Smooth muscle cell (in vitro differentiated cells): ENCODE results near the gene CTSS. TPM values are rescaled to one million over a fixed set of nuclear protein-coding genes. Genes with fewer than 3 reads are reported as not detected.

Source experiments
- DNase-seq: peaks from one replicate; lab custom pipeline; 2025; ENCODE audit not compliant: unreplicated experiment; lab: John Stamatoyannopoulos, UW
- H2AFZ ChIP-seq: fragments of 200-600 bp; sonication (generic); 2 replicates; pipeline ENCODE4 v1.6.0; 2016; ENCODE audit warnings: antibody characterized with exemption, low read depth, mild to moderate bottlenecking
- H3F3A ChIP-seq: fragments of 200-600 bp; sonication (generic); 2 replicates; pipeline ENCODE4 v1.6.0; 2017; ENCODE audit warnings: antibody characterized with exemption, low read depth
- H3K27ac ChIP-seq: fragments of 200-600 bp; sonication (generic); 2 replicates; pipeline ENCODE4 v1.5.1; 2016; ENCODE audit warnings: low read depth, mild to moderate bottlenecking
- H3K27me3 ChIP-seq: fragments of 200-600 bp; sonication (generic); 2 replicates; pipeline ENCODE4 v1.6.1; 2016; ENCODE audit warnings: low read depth, mild to moderate bottlenecking
- H3K36me3 ChIP-seq: fragments of 200-600 bp; sonication (generic); 2 replicates; pipeline ENCODE4 v1.5.1; 2016; ENCODE audit warnings: low read depth
- H3K4me1 ChIP-seq: fragments of 200-600 bp; sonication (generic); 2 replicates; pipeline ENCODE4 v1.5.1; 2016; ENCODE audit warnings: low read depth
- H3K4me2 ChIP-seq: fragments of 200-600 bp; sonication (generic); 2 replicates; pipeline ENCODE4 v1.6.0; 2016; ENCODE audit warnings: mild to moderate bottlenecking
- H3K4me3 ChIP-seq: fragments of 200-600 bp; sonication (generic); 2 replicates; pipeline ENCODE4 v1.5.1; 2016; ENCODE audit warnings: mild to moderate bottlenecking
- H3K79me2 ChIP-seq: fragments of 200-600 bp; sonication (generic); 2 replicates; pipeline ENCODE4 v1.6.0; 2016; ENCODE audit warnings: low read depth, mild to moderate bottlenecking
- H3K9ac ChIP-seq: fragments of 200-600 bp; sonication (generic); 2 replicates; pipeline ENCODE4 v1.6.0; 2016; ENCODE audit warnings: low read depth
- H3K9me3 ChIP-seq: fragments of 200-600 bp; sonication (generic); replicated peaks from 2 replicates; pipeline ENCODE4 v1.5.1; 2016; ENCODE audit warnings: low read depth
- H4K20me1 ChIP-seq: fragments of 200-600 bp; sonication (generic); 2 replicates; pipeline ENCODE4 v1.6.0; 2016; ENCODE audit warnings: low read depth
- WGBS: methylation state at CpG from one replicate; pipeline ENCODE4 v1.1.7; 2016; ENCODE audit warnings: low lambda C conversion rate; 5-methylcytosine and 5-hydroxymethylcytosine counted together
- polyA plus RNA-seq: library from polyadenylated mRNA; unstranded; fragments of >200 nt; fragmentation: Nextera tagmentation; extraction: Ambion mirVana; gene quantifications from 2 replicates; pipeline ENCODE4 v1.2.1, GENCODE V29; 2016
- total RNA-seq: library from RNA; depleted of rRNA; stranded (reverse); fragments of >200 nt; gene quantifications from 2 replicates; pipeline ENCODE4 v1.2.3, GENCODE V29; 2014
- TF ChIP-seq, protein P1 (sequence below): fragments of 200-600 bp; sonication (generic); IDR thresholded peaks from 2 replicates; pipeline ENCODE4 v1.5.1; 2017; ENCODE audit warnings: borderline replicate concordance, mild to moderate bottlenecking, antibody characterized with exemption; ENCODE audit not compliant: insufficient read depth, poor library complexity, severe bottlenecking

Gene CTSS
- total and polyA plus RNA-seq, 2 experiments from 2014 or later, result 1.4 to 2.8 TPM

DNA sequence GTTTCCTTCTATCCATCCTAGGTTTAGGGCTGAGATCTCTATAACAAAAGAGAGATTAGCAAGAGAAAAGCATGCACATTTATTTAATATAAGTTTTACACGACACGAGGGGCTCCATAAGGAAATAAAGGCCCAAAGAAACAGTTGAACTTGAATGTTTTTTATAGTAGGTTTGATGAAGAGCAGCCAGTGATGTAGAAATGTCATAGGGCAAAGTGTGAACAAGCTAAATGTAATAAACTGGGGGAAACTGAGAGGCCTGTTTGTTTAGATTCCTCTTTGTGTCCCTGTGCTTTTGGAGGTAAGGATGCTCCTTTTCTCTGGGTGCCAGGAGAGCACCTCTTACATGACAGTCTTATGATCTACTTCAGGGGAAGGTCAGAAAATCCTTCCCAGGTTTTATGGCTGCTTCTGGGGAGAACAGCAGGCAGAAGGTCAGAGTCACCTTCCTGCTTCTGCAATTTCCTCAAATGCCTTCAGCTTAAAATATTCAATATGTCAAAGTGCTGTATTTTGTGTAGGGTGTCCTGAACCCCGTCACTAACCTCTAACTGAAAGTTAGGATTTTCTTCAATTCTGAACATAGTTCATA lies 35.4 kb downstream of the CTSS start:
- no peak overlapping the region for H3K27ac ChIP-seq
- H3K27me3 ChIP-seq, result no peaks in the 10 kb centered on the region
- no peak overlapping the region for H2AFZ ChIP-seq
- H3F3A ChIP-seq, result no peaks in the 10 kb centered on the region
- DNase-seq, result no peak
- WGBS, result 92% methylated on average over 3 of the region's 3 CpGs
- no peaks in the 10 kb centered on the region for H4K20me1 ChIP-seq
- no peaks in the 10 kb centered on the region for H3K79me2 ChIP-seq
- H3K36me3 ChIP-seq, result no peaks in the 10 kb centered on the region
- H3K4me3 ChIP-seq, result no peak overlapping the region
- H3K9me3 ChIP-seq, result no peaks in the 10 kb centered on the region
- H3K4me1 ChIP-seq, result no peaks in the 10 kb centered on the region
- no peak overlapping the region for H3K4me2 ChIP-seq
- no peak overlapping the region for H3K9ac ChIP-seq
- TF ChIP-seq, protein P1, sequence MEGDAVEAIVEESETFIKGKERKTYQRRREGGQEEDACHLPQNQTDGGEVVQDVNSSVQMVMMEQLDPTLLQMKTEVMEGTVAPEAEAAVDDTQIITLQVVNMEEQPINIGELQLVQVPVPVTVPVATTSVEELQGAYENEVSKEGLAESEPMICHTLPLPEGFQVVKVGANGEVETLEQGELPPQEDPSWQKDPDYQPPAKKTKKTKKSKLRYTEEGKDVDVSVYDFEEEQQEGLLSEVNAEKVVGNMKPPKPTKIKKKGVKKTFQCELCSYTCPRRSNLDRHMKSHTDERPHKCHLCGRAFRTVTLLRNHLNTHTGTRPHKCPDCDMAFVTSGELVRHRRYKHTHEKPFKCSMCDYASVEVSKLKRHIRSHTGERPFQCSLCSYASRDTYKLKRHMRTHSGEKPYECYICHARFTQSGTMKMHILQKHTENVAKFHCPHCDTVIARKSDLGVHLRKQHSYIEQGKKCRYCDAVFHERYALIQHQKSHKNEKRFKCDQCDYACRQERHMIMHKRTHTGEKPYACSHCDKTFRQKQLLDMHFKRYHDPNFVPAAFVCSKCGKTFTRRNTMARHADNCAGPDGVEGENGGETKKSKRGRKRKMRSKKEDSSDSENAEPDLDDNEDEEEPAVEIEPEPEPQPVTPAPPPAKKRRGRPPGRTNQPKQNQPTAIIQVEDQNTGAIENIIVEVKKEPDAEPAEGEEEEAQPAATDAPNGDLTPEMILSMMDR, result no peak

DNA sequence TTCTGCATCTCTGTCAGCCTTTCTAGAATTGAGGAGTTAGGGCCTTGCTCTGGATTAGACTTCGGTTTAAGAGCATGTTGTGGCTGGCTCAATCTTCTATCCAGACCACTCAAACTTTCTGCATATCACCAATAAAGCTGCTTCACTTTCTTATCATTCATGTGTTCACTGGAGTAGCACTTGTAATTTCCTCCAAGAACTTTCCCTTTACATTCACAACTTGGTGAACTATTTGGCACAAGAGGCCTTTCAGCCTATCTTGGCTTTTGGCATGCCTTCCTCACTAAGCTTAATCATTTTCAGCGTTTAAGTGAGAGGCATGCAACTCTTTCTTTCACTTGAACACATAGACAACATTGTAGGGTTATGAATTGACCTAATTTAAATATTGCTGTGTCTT lies 41.2 kb downstream of the CTSS start:
- no peak overlapping the region for H3K27ac ChIP-seq

DNA sequence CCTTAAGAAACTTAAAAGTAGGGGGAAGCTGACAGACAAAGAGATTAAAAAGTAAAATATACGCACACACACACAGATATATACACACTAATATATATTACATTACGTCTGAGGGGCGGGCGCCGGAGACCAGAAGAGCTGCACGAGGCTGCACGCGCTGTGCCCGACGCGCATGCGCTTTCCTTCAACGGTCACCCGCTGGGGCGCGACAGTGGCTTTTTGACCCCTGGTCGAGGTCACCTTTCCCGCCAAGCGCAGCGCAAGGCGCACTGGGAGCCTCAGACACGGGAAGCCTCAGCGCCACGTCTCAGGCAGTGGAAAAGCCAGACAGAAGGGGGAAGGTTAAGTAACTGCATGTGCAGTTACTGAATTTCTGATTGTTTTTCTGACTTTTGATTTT lies 44.9 kb downstream of the CTSS start, which contains the start of gene HORMAD1:
HORMAD1 (minus strand) TSS at position 193 of the 400 bp plus-strand sequence. CDS start 1,390 bp downstream, outside the sequence.
- 98% methylated on average over 24 of the region's 24 CpGs for WGBS
- no peaks in the 10 kb centered on the region for H4K20me1 ChIP-seq
- TF ChIP-seq, protein P1, result no peak
- no peak within 1 kb of the TSS for H3K4me3 ChIP-seq
- no peak within 1 kb of the TSS for H3K27ac ChIP-seq
- no peaks in the 10 kb centered on the region for H3K79me2 ChIP-seq
- no peaks in the 10 kb centered on the region for H3K27me3 ChIP-seq
- no peak within 1 kb of the TSS for H3K9ac ChIP-seq
- no peak within 1 kb of the TSS for H2AFZ ChIP-seq
- no peak for DNase-seq
- no peak within 1 kb of the TSS for H3K4me2 ChIP-seq
- H3K9me3 ChIP-seq, result no peaks in the 10 kb centered on the region
- H3F3A ChIP-seq, result no peaks in the 10 kb centered on the region
- no peaks in the 10 kb centered on the region for H3K4me1 ChIP-seq
- H3K36me3 ChIP-seq, result no peaks in the 10 kb centered on the region

More for the DNA sequence above, 41.2 kb downstream of the CTSS start:
- H3K4me1 ChIP-seq, result no peaks in the 10 kb centered on the region
- H3K79me2 ChIP-seq, result no peaks in the 10 kb centered on the region
- TF ChIP-seq, protein P1, result no peak
- H3K9me3 ChIP-seq, result no peaks in the 10 kb centered on the region
- no peak overlapping the region for H3K4me2 ChIP-seq
- H3K4me3 ChIP-seq, result no peak overlapping the region
- no peak for DNase-seq
- no peaks in the 10 kb centered on the region for H4K20me1 ChIP-seq
- no peaks in the 10 kb centered on the region for H3K36me3 ChIP-seq
- 73% methylated on average over 2 of the region's 2 CpGs for WGBS
- H3K27me3 ChIP-seq, result no peaks in the 10 kb centered on the region
- no peak overlapping the region for H2AFZ ChIP-seq
- H3K9ac ChIP-seq, result no peak overlapping the region
- no peaks in the 10 kb centered on the region for H3F3A ChIP-seq

DNA sequence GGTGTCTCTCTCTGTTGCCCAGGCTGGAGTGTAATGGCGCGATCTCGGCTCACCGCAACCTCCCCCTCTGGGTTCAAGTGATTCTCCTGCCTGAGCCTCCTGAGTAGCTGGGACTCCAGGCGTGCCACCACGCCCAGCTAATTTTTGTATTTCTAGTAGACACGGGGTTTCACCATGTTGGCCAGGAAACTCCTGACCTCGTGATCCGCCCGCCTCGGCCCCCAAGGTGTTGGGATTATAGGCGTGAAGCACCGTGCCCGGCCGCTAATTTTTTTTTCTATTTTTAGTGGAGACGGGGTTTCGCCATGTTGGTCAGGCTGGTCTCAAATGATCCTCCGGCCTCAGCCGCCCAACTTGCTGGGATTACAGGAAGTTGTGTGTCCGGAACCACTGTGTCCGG lies 45.5 kb downstream of the CTSS start:
- Histone ChIP-seq H3K4me1 (no peaks in the 10 kb centered on the region), H3K79me2 (no peaks in the 10 kb centered on the region), H3K9me3 (no peaks in the 10 kb centered on the region), H3K4me2 (no peak overlapping the region), H3K27ac (no peak overlapping the region), H3K9ac (no peak overlapping the region), H3K36me3 (no peaks in the 10 kb centered on the region), H3K4me3 (no peak overlapping the region), H3F3A (no peaks in the 10 kb centered on the region), H4K20me1 (no peaks in the 10 kb centered on the region), H2AFZ (no peak overlapping the region), H3K27me3 (no peaks in the 10 kb centered on the region)
- TF ChIP-seq, protein P1, result no peak
- WGBS, result 97% methylated on average over 21 of the region's 21 CpGs
- no peak for DNase-seq
